ENCODE measurements around the gene ETS1. TPM values are rescaled to one million over a fixed set of nuclear protein-coding genes. Genes with fewer than 3 reads are reported as not detected.

Gene ETS1
- total RNA-seq, 2 experiments from 2014 or later = 579 to 590 TPM

- peak overlapping the region; percentile 0 for H3K4me3 Mint-ChIP-seq
- peak overlapping the region; percentile 8 to 23 for H3K27ac ChIP-seq (ENCODE audit: low read depth in 1 of 2, low read length in 2 of 2)
- peak; percentile 65 for ATAC-seq (ENCODE audit: poor library complexity)
Observed at GRCh38 chr11:128453444-128454336, 133.7 kb downstream of the ETS1 start.

GRCh38 chr11:128451652-128452470, 135.5 kb downstream of the ETS1 start:
- Mint-ChIP-seq H3K4me1 (ENCODE audit: low read depth) (peaks cover 79% of the 10 kb centered on the region), H3K27ac (peak overlapping the region; percentile 80), H3K36me3 (ENCODE audit: low read depth) (peaks cover 23% of the 10 kb centered on the region), H3K4me3 (no peak overlapping the region), H3K9me3 (peaks cover 4% of the 10 kb centered on the region), H3K27me3 (no peaks in the 10 kb centered on the region)
- ATAC-seq (ENCODE audit: poor library complexity) (no peak), DNase-seq (peak in 1 of 14 experiments; percentile 7)
- Histone ChIP-seq H3K36me3 (ENCODE audit: insufficient read depth, low read length) (peaks cover 12% of the 10 kb centered on the region), H3K4me3 (ENCODE audit: low read length) (no peak overlapping the region), H3K27ac (ENCODE audit: low read depth in 1 of 2, low read length in 2 of 2) (peak overlapping the region in 1 of 2 donors; percentile 16), H3K27me3 (ENCODE audit: control insufficient read depth in 1 of 2, insufficient read depth in 2 of 2, low read length in 2 of 2) (no peaks in the 10 kb centered on the region), H3K9me3 (ENCODE audit: control insufficient read depth in 1 of 2, insufficient read depth in 1 of 2, low read length in 2 of 2) (no peaks in the 10 kb centered on the region), H3K4me1 (ENCODE audit: insufficient read depth, low read length) (peaks cover 40% of the 10 kb centered on the region)
- CTCF ChIA-PET = interaction anchor here (0.7 to 1.3 kb wide), 2 partner anchors 114 to 179 kb away, joined by 3 to 4 read pairs; no protein-coding TSS in a partner anchor
- POLR2A ChIA-PET = interaction anchor here (1.0 to 2.0 kb wide), 11 partner anchors 13 to 149 kb away, joined by 3 to 8 read pairs (median 3); no protein-coding TSS in a partner anchor
- no peak for TF ChIP-seq CTCF (IDR thresholded peaks at IDR 0.05)
- intact Hi-C loops (cut with DNase I, micrococcal nuclease) = loop anchor here in 1 of 2 experiments (2.0 kb wide), 1 partner anchor 13 kb away; no protein-coding TSS in a partner anchor

More at GRCh38 chr11:128453444-128454336, 133.7 kb downstream of the ETS1 start:
- DNase-seq = peak in 2 of 14 experiments; percentile 25 to 32
- no peak for TF ChIP-seq CTCF (IDR thresholded peaks at IDR 0.05)
- Histone ChIP-seq H3K4me1 (ENCODE audit: insufficient read depth, low read length) (peaks cover 49% of the 10 kb centered on the region), H3K4me3 (ENCODE audit: low read length) (no peak overlapping the region), H3K9me3 (ENCODE audit: control insufficient read depth in 1 of 2, insufficient read depth in 1 of 2, low read length in 2 of 2) (no peaks in the 10 kb centered on the region), H3K36me3 (ENCODE audit: insufficient read depth, low read length) (peaks cover 30% of the 10 kb centered on the region), H3K27me3 (ENCODE audit: control insufficient read depth in 1 of 2, insufficient read depth in 2 of 2, low read length in 2 of 2) (no peaks in the 10 kb centered on the region)
- POLR2A ChIA-PET = interaction anchor here (0.6 to 2.0 kb wide), 8 partner anchors 11 to 43 kb away, joined by 3 to 8 read pairs (median 3); no protein-coding TSS in a partner anchor
- CTCF ChIA-PET = interaction anchor here (1.3 kb wide), 1 partner anchor 177 kb away, joined by 4 read pairs; no protein-coding TSS in a partner anchor
- Mint-ChIP-seq H3K27ac (peak overlapping the region; percentile 80), H3K9me3 (no peaks in the 10 kb centered on the region), H3K27me3 (no peaks in the 10 kb centered on the region), H3K36me3 (ENCODE audit: low read depth) (peaks cover 41% of the 10 kb centered on the region), H3K4me1 (ENCODE audit: low read depth) (peaks cover 84% of the 10 kb centered on the region)
- intact Hi-C loops (cut with DNase I, micrococcal nuclease) = loop anchor here in 1 of 2 experiments (2.0 kb wide), 1 partner anchor 15 kb away; no protein-coding TSS in a partner anchor
